T-helper 2 cell treated with Interferon-gamma antibody and Interleukin-4, amounts not matched to agents 5 μg/mL and 100 μg/mL, for 36 hours (primary cell): ENCODE data around the gene SERPINB5.

ENCODE experiments used
- DNase-seq: peaks from one replicate; pipeline ENCODE4 v3.0.0; 2021; ENCODE audit warnings: low spot score
- H3K27ac Mint-ChIP-seq: one replicate; pipeline ENCODE4 v1.8.0; 2021; ENCODE audit warnings: mild to moderate bottlenecking, mixed read lengths
- H3K27me3 Mint-ChIP-seq: one replicate; pipeline ENCODE4 v1.8.0; 2021; ENCODE audit warnings: low read depth, mixed read lengths
- H3K36me3 Mint-ChIP-seq: one replicate; pipeline ENCODE4 v1.8.0; 2021; ENCODE audit warnings: low read depth, mixed read lengths
- H3K4me1 Mint-ChIP-seq: one replicate; pipeline ENCODE4 v1.8.0; 2021; ENCODE audit warnings: low read depth, mixed read lengths
- H3K4me3 Mint-ChIP-seq: one replicate; pipeline ENCODE4 v1.8.0; 2022; ENCODE audit warnings: mild to moderate bottlenecking, moderate library complexity, mixed read lengths
- H3K9me3 Mint-ChIP-seq: one replicate; pipeline ENCODE4 v1.8.0; 2021; ENCODE audit warnings: mixed read lengths

SERPINB5 gene

DNA sequence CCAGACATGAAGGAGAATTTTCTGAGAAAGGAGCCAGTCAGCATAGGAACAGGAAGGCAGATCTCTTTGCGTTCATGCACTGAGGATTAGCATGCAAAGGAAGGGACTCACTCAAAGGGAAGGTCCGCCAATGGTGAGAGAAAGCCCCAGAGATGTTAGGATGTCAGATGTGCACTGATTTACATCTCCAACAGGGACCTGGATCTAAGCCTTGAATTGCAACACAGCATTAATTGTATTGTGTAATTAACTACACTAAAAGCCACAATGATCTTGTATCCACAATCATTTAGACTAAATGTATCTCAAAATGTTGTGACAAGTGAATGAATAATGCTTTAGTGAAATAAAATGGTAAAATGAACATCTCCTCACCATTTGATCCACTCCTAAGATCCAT lies 4.2 kb downstream of the SERPINB5 start:
- Mint-ChIP-seq H3K27ac (no peak overlapping the region), H3K4me1 (no peaks in the 10 kb centered on the region), H3K4me3 (no peak overlapping the region), H3K36me3 (no peaks in the 10 kb centered on the region), H3K9me3 (no peaks in the 10 kb centered on the region), H3K27me3 (peaks cover 15% of the 10 kb centered on the region)
- DNase-seq, result no peak

DNA sequence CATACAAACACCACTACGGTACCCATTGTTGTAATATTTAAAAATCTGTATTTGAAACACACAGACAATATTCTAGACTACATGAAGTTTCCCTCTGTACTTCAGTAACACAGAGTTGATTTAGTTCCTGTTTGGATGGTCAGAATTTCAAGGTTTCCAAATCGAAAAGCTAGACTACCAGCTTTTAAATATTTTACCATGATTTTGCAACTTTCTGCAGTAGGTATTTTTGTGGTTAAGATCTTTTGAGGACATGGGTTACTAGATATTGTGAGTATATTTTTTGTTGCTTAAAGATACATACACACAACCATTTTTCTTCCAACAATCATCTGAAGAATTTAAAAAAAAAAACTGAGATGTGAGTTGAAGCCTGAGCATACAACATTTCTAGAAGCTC lies 10.9 kb downstream of the SERPINB5 start:
- H3K36me3 Mint-ChIP-seq, result no peaks in the 10 kb centered on the region
- no peak overlapping the region for H3K4me3 Mint-ChIP-seq
- H3K9me3 Mint-ChIP-seq, result no peaks in the 10 kb centered on the region

DNA sequence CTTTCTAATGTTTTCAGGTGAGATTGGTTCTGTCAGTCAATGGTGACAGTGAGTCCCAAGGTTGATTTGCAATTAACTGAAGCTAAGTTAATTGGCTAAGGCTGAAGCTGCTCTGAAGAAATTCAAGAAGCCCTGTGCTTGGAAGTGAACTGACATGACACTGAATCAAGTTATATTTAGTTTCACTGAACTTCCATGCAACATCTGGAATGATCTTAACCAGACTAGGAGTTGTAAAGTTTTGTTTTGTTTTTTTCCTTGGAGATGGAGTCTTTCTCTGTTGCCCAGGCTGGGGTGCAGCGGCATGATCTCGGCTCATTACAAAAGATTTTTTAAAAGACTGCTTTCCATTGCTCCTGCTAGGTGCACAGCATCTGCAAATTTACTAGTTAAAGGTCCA lies 11.4 kb downstream of the SERPINB5 start:
- H3K36me3 Mint-ChIP-seq, result no peaks in the 10 kb centered on the region
- no peak overlapping the region for H3K4me3 Mint-ChIP-seq
- DNase-seq, result no peak
- no peak overlapping the region for H3K27ac Mint-ChIP-seq
- no peaks in the 10 kb centered on the region for H3K4me1 Mint-ChIP-seq
- H3K27me3 Mint-ChIP-seq, result peaks cover 34% of the 10 kb centered on the region
- no peaks in the 10 kb centered on the region for H3K9me3 Mint-ChIP-seq

More for the DNA sequence above, 10.9 kb downstream of the SERPINB5 start:
- H3K27ac Mint-ChIP-seq, result no peak overlapping the region
- no peaks in the 10 kb centered on the region for H3K4me1 Mint-ChIP-seq
- H3K27me3 Mint-ChIP-seq, result peaks cover 29% of the 10 kb centered on the region
- DNase-seq, result no peak

DNA sequence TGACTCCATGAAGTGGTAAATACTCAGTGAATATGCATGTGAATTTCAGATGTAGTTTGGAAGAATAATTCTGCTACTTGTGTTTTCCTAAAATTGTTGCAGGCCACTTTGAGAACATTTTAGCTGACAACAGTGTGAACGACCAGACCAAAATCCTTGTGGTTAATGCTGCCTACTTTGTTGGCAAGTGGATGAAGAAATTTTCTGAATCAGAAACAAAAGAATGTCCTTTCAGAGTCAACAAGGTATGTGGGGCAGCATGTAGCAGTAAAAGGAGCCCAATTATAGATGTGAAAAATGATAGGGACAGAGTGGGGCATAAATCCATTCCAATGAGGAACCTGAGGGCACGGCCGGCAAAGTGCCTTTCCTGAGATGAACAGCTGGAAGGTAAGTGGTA lies 16.1 kb downstream of the SERPINB5 start:
- Mint-ChIP-seq H3K9me3 (no peaks in the 10 kb centered on the region), H3K27ac (no peak overlapping the region), H3K4me3 (no peak overlapping the region), H3K36me3 (no peaks in the 10 kb centered on the region), H3K27me3 (peaks cover 18% of the 10 kb centered on the region), H3K4me1 (no peaks in the 10 kb centered on the region)
- no peak for DNase-seq

DNA sequence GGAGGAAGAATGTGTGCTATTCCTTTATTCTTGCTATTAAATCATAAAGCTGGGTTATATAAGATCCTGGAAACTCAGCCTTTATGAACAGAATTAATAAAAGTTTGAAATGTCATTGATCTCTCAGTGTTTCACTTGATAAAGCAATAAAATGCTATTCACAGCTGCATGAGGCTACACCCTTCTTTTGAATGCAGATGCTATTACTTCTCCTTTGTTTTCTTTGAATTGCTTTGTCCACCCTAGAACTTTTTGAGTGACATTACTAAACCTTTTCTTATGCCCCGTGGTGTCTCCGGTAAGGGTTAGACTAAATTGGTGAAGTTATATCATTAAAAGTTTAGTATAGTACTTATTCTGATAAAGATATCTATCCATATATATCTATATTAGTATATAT lies 18.9 kb downstream of the SERPINB5 start:
- H3K9me3 Mint-ChIP-seq, result no peaks in the 10 kb centered on the region
- H3K36me3 Mint-ChIP-seq, result no peaks in the 10 kb centered on the region
- DNase-seq, result no peak
- peaks cover 10% of the 10 kb centered on the region for H3K27me3 Mint-ChIP-seq
- H3K4me1 Mint-ChIP-seq, result no peaks in the 10 kb centered on the region
- H3K27ac Mint-ChIP-seq, result no peak overlapping the region
- no peak overlapping the region for H3K4me3 Mint-ChIP-seq

DNA sequence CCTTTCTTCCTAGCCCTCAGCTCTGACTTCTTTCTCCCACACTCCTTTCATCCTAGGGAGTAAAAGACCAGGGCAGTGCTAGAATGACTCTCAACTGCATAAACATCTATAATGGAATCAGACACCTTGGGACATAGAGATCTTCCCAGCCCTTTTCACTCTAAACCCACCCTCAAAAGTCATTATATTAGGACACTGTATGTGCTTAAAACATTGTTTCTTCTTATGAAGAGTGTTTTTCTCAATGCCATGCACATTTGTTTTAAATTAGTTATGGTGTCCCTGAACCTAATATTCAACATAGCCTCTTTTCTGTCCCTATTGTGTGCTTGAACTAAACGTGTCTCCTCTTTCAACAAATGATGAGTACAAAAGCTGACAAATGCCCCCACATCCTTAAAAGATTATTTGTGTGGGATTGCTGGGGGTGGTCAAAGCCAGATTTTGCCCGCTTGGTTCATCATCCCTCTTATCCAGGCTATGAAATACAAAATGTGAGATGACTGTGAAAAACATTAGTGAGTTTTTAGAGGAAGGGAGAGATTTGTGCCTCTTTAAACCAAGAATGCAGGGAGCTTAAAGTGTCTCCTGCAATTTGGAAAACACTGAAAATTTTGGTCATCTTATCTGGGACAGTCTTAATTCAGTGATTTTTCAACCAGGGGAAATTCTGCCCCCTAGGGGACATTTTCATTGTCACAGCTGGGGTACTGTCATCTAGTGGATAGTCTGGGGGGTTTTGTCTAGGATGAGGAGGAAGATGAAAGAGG lies 29.0 kb downstream of the SERPINB5 start:
- H3K9me3 Mint-ChIP-seq, result no peaks in the 10 kb centered on the region
- peaks cover 19% of the 10 kb centered on the region for H3K27me3 Mint-ChIP-seq
- H3K36me3 Mint-ChIP-seq, result no peaks in the 10 kb centered on the region
- no peak overlapping the region for H3K27ac Mint-ChIP-seq
- peaks cover 3% of the 10 kb centered on the region for H3K4me1 Mint-ChIP-seq
- H3K4me3 Mint-ChIP-seq, result no peak overlapping the region
- no peak for DNase-seq

DNA sequence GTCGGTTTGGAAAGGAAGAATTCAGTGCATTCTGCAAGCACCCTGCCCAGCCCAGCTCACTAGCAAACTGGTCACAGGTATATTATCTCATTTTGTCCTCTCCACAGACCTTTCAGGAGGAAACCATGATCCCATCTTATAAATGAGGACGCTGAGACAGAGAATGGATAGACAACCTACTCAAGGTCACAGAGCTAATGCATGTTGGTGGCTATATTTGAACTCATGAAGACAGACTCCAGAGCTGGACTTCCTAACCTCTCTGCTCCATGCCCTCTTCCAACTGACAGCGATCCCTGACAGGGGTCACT lies 29.5 kb downstream of the SERPINB5 start:
- peaks cover 3% of the 10 kb centered on the region for H3K4me1 Mint-ChIP-seq
- H3K9me3 Mint-ChIP-seq, result no peaks in the 10 kb centered on the region
- no peak for DNase-seq
- H3K27ac Mint-ChIP-seq, result no peak overlapping the region
- H3K36me3 Mint-ChIP-seq, result no peaks in the 10 kb centered on the region
- peaks cover 19% of the 10 kb centered on the region for H3K27me3 Mint-ChIP-seq
- H3K4me3 Mint-ChIP-seq, result no peak overlapping the region

DNA sequence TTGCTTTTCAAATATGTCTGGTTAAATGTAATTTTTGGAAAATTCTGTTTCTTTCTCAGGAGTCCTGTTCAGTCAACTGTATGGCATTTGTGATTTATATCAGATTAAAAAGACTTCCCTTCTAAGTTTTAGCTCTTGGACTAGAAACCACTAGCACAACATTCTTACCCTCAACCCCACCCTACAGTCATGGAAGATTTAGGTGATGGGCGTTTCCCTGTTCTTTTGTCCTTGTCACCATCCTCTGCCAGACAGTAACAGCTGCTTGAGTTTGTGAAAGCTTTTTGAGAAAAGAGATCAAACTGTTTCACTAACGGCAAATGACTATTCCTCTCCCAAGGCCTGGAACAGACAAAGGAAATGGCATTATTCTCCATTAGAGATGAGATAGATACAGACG lies 31.8 kb downstream of the SERPINB5 start:
- Mint-ChIP-seq H3K9me3 (no peaks in the 10 kb centered on the region), H3K27me3 (peaks cover 21% of the 10 kb centered on the region)

DNA sequence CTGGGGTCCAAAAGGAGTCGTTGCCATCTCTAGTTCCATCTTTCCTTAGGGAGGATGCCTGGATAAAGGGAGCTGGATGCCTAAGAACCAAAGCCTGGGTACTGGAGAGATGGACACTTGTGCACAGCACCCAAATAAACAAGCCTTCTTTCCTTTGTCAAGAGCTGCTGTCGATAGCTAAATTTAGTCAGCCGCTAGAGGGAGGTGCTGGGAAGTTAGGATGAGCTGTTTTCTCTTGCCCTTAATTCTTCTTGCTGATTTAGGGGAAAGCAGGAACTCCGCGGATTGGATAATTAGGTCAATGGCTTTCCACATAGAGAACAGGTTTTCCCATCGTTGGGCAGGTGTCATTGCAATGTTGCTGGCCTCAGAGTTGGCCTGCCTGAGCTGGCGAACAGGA lies 34.5 kb downstream of the SERPINB5 start:
- peaks cover 21% of the 10 kb centered on the region for H3K27me3 Mint-ChIP-seq
- H3K9me3 Mint-ChIP-seq, result no peaks in the 10 kb centered on the region
- H3K4me3 Mint-ChIP-seq, result no peak overlapping the region
- no peak for DNase-seq
- H3K27ac Mint-ChIP-seq, result no peak overlapping the region
- no peaks in the 10 kb centered on the region for H3K36me3 Mint-ChIP-seq
- H3K4me1 Mint-ChIP-seq, result peaks cover 3% of the 10 kb centered on the region

More for the DNA sequence above, 31.8 kb downstream of the SERPINB5 start:
- no peak overlapping the region for H3K27ac Mint-ChIP-seq
- H3K36me3 Mint-ChIP-seq, result no peaks in the 10 kb centered on the region
- peaks cover 3% of the 10 kb centered on the region for H3K4me1 Mint-ChIP-seq
- no peak for DNase-seq
- no peak overlapping the region for H3K4me3 Mint-ChIP-seq

DNA sequence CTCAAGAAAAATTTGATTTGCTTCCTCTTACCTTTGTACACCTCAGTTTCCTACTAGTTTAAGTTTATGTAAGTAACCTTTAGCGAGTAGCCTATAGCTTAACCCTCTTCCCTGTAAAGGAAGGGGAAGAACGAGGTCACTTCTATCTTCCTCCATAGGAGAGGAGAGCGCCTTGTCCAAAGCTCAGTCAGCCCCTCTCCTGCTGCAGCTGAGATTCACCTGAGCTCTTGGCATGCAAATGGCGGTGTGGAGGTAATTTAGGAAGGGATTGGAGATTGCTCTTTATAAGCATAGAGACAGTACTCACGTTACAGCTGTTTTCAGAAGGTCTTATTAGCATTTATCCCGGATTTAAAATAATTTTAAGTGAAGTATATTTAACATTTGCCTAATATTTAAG lies 37.6 kb downstream of the SERPINB5 start:
- no peak overlapping the region for H3K27ac Mint-ChIP-seq
- H3K36me3 Mint-ChIP-seq, result no peaks in the 10 kb centered on the region

DNA sequence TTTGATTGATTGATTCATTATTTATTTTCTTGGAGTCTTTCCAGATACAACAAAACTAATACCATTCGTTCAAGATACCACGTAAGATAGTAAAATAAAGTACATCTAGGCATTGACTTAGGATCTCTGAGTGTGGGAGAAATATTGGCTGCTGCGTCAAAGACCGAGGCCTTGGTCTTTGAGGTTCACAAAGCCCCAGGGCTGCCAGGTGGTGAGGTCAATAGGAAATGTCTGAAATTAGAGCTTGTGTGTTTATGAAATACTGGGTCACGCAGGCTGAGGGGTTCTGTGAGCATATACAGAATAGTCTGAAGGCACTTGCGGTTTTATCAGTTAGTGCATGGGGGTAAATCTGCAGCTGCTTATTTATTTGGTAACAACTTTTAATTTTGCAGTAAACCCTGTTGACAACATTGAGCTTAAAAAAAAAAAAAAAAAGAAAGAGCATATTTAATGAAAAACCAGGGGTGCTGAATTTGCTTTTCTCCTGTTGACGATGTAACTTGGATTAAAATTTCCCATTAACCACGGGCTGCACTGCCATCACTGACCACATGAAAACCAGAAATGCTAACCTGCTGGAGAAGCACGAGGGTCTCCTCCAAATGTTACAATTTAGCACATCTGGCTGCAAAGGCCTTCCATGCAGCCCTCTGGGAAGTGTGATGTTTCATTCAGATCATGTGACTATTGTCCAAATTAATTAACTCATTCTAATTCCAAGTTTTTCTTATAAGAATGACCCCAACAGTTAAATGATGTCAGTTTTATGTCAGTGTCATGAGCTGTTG lies 38.3 kb downstream of the SERPINB5 start:
- no peaks in the 10 kb centered on the region for H3K36me3 Mint-ChIP-seq
- no peaks in the 10 kb centered on the region for H3K9me3 Mint-ChIP-seq
- H3K27ac Mint-ChIP-seq, result no peak overlapping the region
- no peak for DNase-seq
- no peak overlapping the region for H3K4me3 Mint-ChIP-seq
- peaks cover 12% of the 10 kb centered on the region for H3K27me3 Mint-ChIP-seq
- peaks cover 2% of the 10 kb centered on the region for H3K4me1 Mint-ChIP-seq

More for the DNA sequence above, 37.6 kb downstream of the SERPINB5 start:
- no peak overlapping the region for H3K4me3 Mint-ChIP-seq
- no peak for DNase-seq
- peaks cover 2% of the 10 kb centered on the region for H3K4me1 Mint-ChIP-seq
- H3K27me3 Mint-ChIP-seq, result peaks cover 12% of the 10 kb centered on the region
- no peaks in the 10 kb centered on the region for H3K9me3 Mint-ChIP-seq

DNA sequence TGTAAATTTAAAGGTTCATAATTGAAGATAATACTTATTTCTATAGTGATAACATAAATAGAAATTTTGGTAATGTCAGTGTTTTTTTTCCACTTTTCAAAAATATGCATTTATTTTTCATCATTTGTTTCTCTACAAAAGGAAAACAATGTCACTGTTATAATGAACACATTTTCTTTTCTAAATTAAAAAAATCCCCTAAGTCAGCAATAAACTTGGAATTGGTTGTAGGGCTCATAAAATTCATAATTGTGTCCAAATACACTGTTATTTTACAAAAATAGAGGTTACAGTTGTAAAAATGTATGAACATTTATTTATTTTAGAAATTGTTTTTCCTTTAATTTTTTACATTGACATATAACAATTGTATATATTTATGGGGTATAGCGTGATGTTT lies 39.0 kb downstream of the SERPINB5 start:
- Mint-ChIP-seq H3K36me3 (no peaks in the 10 kb centered on the region), H3K9me3 (no peaks in the 10 kb centered on the region), H3K27me3 (peaks cover 17% of the 10 kb centered on the region), H3K4me3 (no peak overlapping the region), H3K4me1 (peaks cover 2% of the 10 kb centered on the region), H3K27ac (no peak overlapping the region)
- DNase-seq, result no peak

DNA sequence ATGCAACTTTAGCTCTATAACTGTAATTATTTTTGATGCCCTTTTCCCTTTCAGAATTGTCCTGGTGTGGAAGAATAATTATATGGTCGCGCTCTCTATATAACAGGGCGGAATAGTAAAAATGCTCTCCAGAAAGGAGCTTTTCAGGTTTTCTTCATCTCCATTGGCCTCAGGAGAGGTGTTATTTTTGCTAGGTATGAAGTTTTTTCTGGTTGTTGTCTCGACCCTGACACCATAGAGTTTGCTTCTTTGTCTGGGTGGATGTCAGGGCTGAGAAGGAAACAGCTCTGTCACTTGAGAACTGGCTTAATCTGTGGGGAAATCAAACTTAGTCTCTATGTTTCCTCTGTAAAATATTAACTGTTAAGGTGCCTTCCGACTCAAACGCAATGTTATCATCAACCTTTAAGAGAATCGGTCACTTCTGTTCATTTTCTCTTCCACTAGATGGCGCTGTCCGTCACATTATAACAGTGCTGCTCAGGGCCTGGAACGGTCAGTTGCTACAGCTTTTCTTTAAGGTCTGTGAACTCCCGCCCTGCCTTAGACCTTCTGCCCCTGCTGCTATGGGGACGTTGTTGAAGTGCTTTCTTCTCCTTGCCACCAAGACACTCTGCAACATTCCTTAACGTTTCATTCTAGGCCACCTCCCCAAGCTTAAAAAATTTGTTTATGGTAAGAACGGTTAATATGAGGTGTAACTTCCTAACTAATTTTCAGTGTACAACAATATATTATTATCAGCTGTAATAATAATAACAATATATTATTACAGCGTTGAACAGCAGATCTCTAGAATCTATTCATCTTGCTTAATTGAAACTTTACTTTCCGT lies 41.6 kb downstream of the SERPINB5 start:
- Mint-ChIP-seq H3K27me3 (peaks cover 22% of the 10 kb centered on the region), H3K4me3 (no peak overlapping the region), H3K9me3 (no peaks in the 10 kb centered on the region), H3K27ac (no peak overlapping the region), H3K36me3 (no peaks in the 10 kb centered on the region), H3K4me1 (peaks cover 2% of the 10 kb centered on the region)
- peak; percentile 42 for DNase-seq
